Endothelial cell of umbilical vein (primary cell): ENCODE data around the gene SOX13. TPM values are rescaled to one million over a fixed set of nuclear protein-coding genes. Genes with fewer than 3 reads are reported as not detected.

ENCODE experiments used
- BruUV-seq: library from RNA; stranded (reverse); fragments of 400-500 nt; replicated peaks from 2 replicates; lab custom pipeline; 2021; lab: Mats Ljungman, UMichigan
- CTCF ChIA-PET: fragments of 300-600, 350-600 bp; sonication (Branson Sonifier 250); formaldehyde crosslinking; loops from one replicate; lab custom pipeline; 2021; ENCODE audit warnings: antibody characterized with exemption, inconsistent platforms; lab: Charles Lee
- POLR2A ChIA-PET: fragments of 300-600, 350-600 bp; sonication (Branson Sonifier 250); formaldehyde crosslinking; loops from one replicate; lab custom pipeline; 2021; ENCODE audit warnings: antibody characterized with exemption, inconsistent platforms; lab: Charles Lee
- DNase-seq: peaks from one replicate; pipeline ENCODE4 v3.0.0-alpha.2; 2011; ENCODE audit warnings: low read depth, low spot score
- FAIRE-seq: peaks from 2 replicates; lab custom pipeline; 2011; peaks lifted over from hg19 to GRCh38; lab: Jason Lieb, UNC
- H2AFZ ChIP-seq: 2 replicates; pipeline ENCODE4 v1.6.0; 2012; ENCODE audit warnings: low read depth, low read length, control low read depth, inconsistent platforms
- H3K27ac ChIP-seq: 2 replicates; pipeline ENCODE4 v1.5.1; 2011; ENCODE audit warnings: low read depth, mild to moderate bottlenecking, control low read depth, low read length, moderate library complexity; ENCODE audit not compliant: insufficient read depth
- H3K27me3 ChIP-seq, 2 experiments: 2 replicates each; pipeline versions ENCODE4 v1.6.0 to v1.6.1; 2011; ENCODE audit warnings: low read length in 2 of 2, mixed read lengths in 1 of 2; ENCODE audit not compliant: control insufficient read depth in 2 of 2, insufficient read depth in 2 of 2
- H3K36me3 ChIP-seq, 2 experiments: 2 replicates in 1 of 2; 3 replicates in 1 of 2; pipeline ENCODE4 v1.5.1; 2011; ENCODE audit warnings: low read length in 2 of 2, mild to moderate bottlenecking in 1 of 2, moderate library complexity in 1 of 2; ENCODE audit not compliant: control insufficient read depth in 2 of 2, insufficient read depth in 2 of 2; ENCODE audit errors: extremely low read depth in 1 of 2
- H3K4me1 ChIP-seq: 3 replicates; pipeline ENCODE4 v1.5.1; 2011; ENCODE audit warnings: mild to moderate bottlenecking, low read length; ENCODE audit not compliant: control insufficient read depth, insufficient read depth; ENCODE audit errors: extremely low read depth
- H3K4me2 ChIP-seq: 2 replicates; pipeline ENCODE4 v1.6.1; 2011; ENCODE audit warnings: low read length, control low read depth, mixed read lengths; ENCODE audit not compliant: insufficient read depth
- H3K4me3 ChIP-seq, 3 experiments: fragments of 200-600 bp in 1 of 3; sonication (generic), shearing (Covaris generic) in 1 of 3; replicated peaks in 1 of 3; 2 replicates each; pipeline ENCODE4 v1.5.1; 2011 to 2016; ENCODE audit warnings: control low read depth in 3 of 3, low read length in 3 of 3, mild to moderate bottlenecking in 2 of 3, inconsistent platforms in 1 of 3, low read depth in 1 of 3, moderate library complexity in 1 of 3; ENCODE audit not compliant: insufficient read depth in 1 of 3
- H3K79me2 ChIP-seq: 2 replicates; pipeline ENCODE4 v1.6.0; 2012; ENCODE audit warnings: low read length, inconsistent platforms; ENCODE audit not compliant: control insufficient read depth, insufficient read depth
- H3K9ac ChIP-seq: replicated peaks from 2 replicates; pipeline ENCODE3; 2011; ENCODE audit warnings: low read length, control low read depth; ENCODE audit not compliant: insufficient read depth; ENCODE audit errors: extremely low read depth
- H3K9me1 ChIP-seq: replicated peaks from 3 replicates; pipeline ENCODE4 v1.6.0; 2011; ENCODE audit warnings: mild to moderate bottlenecking, low read length; ENCODE audit not compliant: control insufficient read depth, insufficient read depth; ENCODE audit errors: extremely low read depth
- H3K9me3 ChIP-seq: replicated peaks from 2 replicates; pipeline ENCODE4 v1.5.1; 2012; ENCODE audit warnings: low read length, inconsistent platforms; ENCODE audit not compliant: control insufficient read depth, insufficient read depth
- H4K20me1 ChIP-seq: replicated peaks from 2 replicates; pipeline ENCODE3; 2011; ENCODE audit warnings: mild to moderate bottlenecking, low read length; ENCODE audit not compliant: control insufficient read depth, insufficient read depth; ENCODE audit errors: extremely low read depth
- CTCF ChIP-seq, 2 donors: IDR thresholded peaks; 1 replicate in 1 of 2; 2 replicates in 1 of 2; pipeline ENCODE4 v1.5.1; 2011; ENCODE audit warnings: low read length in 2 of 2, mild to moderate bottlenecking in 2 of 2, moderate library complexity in 2 of 2, control low read depth in 1 of 2, inconsistent platforms in 1 of 2, low read depth in 1 of 2; ENCODE audit not compliant: insufficient read depth in 1 of 2; ENCODE audit errors: extremely low read depth in 1 of 2
- EZH2 ChIP-seq: IDR thresholded peaks from 2 replicates; pipeline ENCODE4 v1.6.1; 2012; ENCODE audit warnings: borderline replicate concordance, low read depth, mild to moderate bottlenecking, moderate library complexity, low read length, inconsistent platforms; ENCODE audit not compliant: severe bottlenecking
- FOS ChIP-seq: IDR thresholded peaks from 2 replicates; pipeline ENCODE4 v1.6.1; 2011; ENCODE audit warnings: mild to moderate bottlenecking, low read length, moderate library complexity, borderline replicate concordance; ENCODE audit not compliant: insufficient read depth
- GATA2 ChIP-seq: IDR thresholded peaks from 2 replicates; pipeline ENCODE4 v1.7.0; 2011; ENCODE audit warnings: low read depth, mild to moderate bottlenecking, moderate library complexity, mixed read lengths, low read length; ENCODE audit not compliant: insufficient read length, insufficient read depth
- JUN ChIP-seq: IDR thresholded peaks from 2 replicates; pipeline ENCODE4 v1.6.1; 2011; ENCODE audit warnings: borderline replicate concordance, low read depth; ENCODE audit not compliant: insufficient read length, insufficient read depth
- MAX ChIP-seq: IDR thresholded peaks from 2 replicates; pipeline ENCODE4 v1.6.1; 2011; ENCODE audit not compliant: insufficient read depth, insufficient read length
- MYC ChIP-seq: IDR thresholded peaks from one replicate; pipeline ENCODE4 v1.6.1; 2011; ENCODE audit warnings: mild to moderate bottlenecking, low read depth, low read length
- POLR2A ChIP-seq: IDR thresholded peaks from 2 replicates; pipeline ENCODE4 v1.6.1; 2012; ENCODE audit warnings: low read depth, mild to moderate bottlenecking, control low read depth, low read length
- POLR2AphosphoS5 ChIP-seq: IDR thresholded peaks from 2 replicates; pipeline ENCODE4 v1.6.1; 2012; ENCODE audit warnings: low read depth, mild to moderate bottlenecking, control low read depth, low read length, moderate library complexity; ENCODE audit not compliant: insufficient read depth
- dilution Hi-C: fragments of 300-500 bp; cut with MboI; formaldehyde crosslinking; loops from one replicate; pipeline ENCODE4 v1.15.0; 2019; ENCODE audit warnings: low sequenced_read_pairs; ENCODE audit not compliant: extremely low pct_ligation_motif_present
- intact Hi-C: fragments of 100-400 bp; cut with micrococcal nuclease; formaldehyde crosslinking; loops from one replicate; pipeline ENCODE4 v1.10.0; 2022
- polyA plus RNA-seq, 4 experiments: library from polyadenylated mRNA; depleted of rRNA in 3 of 4; stranded (reverse) in 3 of 4; unstranded in 1 of 4; fragments of >200 nt; gene quantifications; 2 replicates each; pipeline versions ENCODE4 v1.2.1 to v1.2.3, GENCODE V29; 2011 to 2012; ENCODE audit warnings: missing spikeins in 1 of 4
- total RNA-seq: library from RNA; stranded (reverse); gene quantifications from 2 replicates; pipeline ENCODE4 v1.2.3, GENCODE V29; 2021

Gene SOX13
- total and polyA plus RNA-seq, 2 donors (not counting 3 experiments of a cell fraction or from before 2014, with no cell fraction given), result 40.8 to 57.7 TPM

GRCh38 chr1:204029016-204029415 lies 43.9 kb upstream of the SOX13 start:
- Histone ChIP-seq H3K9ac (no peak overlapping the region), H3K9me1 (no peaks in the 10 kb centered on the region), H2AFZ (no peak overlapping the region), H3K27me3 (peaks cover 3 to 21% of the 10 kb centered on the region in 2 experiments), H4K20me1 (no peaks in the 10 kb centered on the region), H3K36me3 (no peaks in the 10 kb centered on the region), H3K4me3 (no peak overlapping the region), H3K4me1 (no peaks in the 10 kb centered on the region), H3K9me3 (no peaks in the 10 kb centered on the region), H3K4me2 (no peak overlapping the region), H3K27ac (no peak overlapping the region), H3K79me2 (no peaks in the 10 kb centered on the region)
- CTCF ChIA-PET, result no interaction called here
- no TSS peak for BruUV-seq
- TF ChIP-seq MYC (no peak), FOS (no peak), JUN (no peak), EZH2 (no peak)
- DNase-seq (no peak), FAIRE-seq (no peak)
- intact Hi-C loops (no loop called here), dilution Hi-C loops (no loop called here)
- POLR2A ChIA-PET, result no interaction called here

GRCh38 chr1:204031098-204031710 lies 41.7 kb upstream of the SOX13 start:
- dilution Hi-C loops (no loop called here), intact Hi-C loops (no loop called here)
- Histone ChIP-seq H3K27me3 (peaks cover 3 to 7% of the 10 kb centered on the region in 2 experiments), H3K79me2 (no peaks in the 10 kb centered on the region), H3K9me3 (no peaks in the 10 kb centered on the region), H2AFZ (no peak overlapping the region), H3K9me1 (no peaks in the 10 kb centered on the region), H4K20me1 (no peaks in the 10 kb centered on the region), H3K27ac (no peak overlapping the region), H3K9ac (no peak overlapping the region), H3K4me3 (no peak overlapping the region), H3K4me1 (no peaks in the 10 kb centered on the region), H3K36me3 (no peaks in the 10 kb centered on the region), H3K4me2 (no peak overlapping the region)
- DNase-seq, result no peak
- TF ChIP-seq MYC, result no peak
- TF ChIP-seq EZH2, result no peak
- TF ChIP-seq POLR2A, result no peak
- TF ChIP-seq GATA2, result no peak
- no peak for TF ChIP-seq JUN
- TF ChIP-seq CTCF (IDR thresholded peaks at IDR 0.05; ENCODE audit: extremely low read depth in 1 of 2, insufficient read depth in 1 of 2, low read depth in 1 of 2, low read length in 2 of 2), result no peak
- no peak for TF ChIP-seq FOS
- no peak for TF ChIP-seq POLR2AphosphoS5
- no peak for TF ChIP-seq MAX
- ChIA-PET CTCF (interaction anchor here (1.2 kb wide), 2 partner anchors 98 to 160 kb away, joined by 4 to 7 read pairs; no protein-coding TSS in a partner anchor), POLR2A (no interaction called here)
- no TSS peak for BruUV-seq
- FAIRE-seq, result no peak
